ENCODE data around the gene PSMD14. TPM values are rescaled to one million over a fixed set of nuclear protein-coding genes. Genes with fewer than 3 reads are reported as not detected.

The PSMD14 gene
- total RNA-seq, 1 experiment from 2014 or later = 195 TPM

- no peak for DNase-seq (ENCODE audit: low read depth)
- in situ Hi-C loops (cut with HindIII; ENCODE audit: low pct_unique_long_range_greater_than_20kb, low sequenced_read_pairs) = no loop called here
Observed at GRCh38 chr2:161424891-161425727, 116.9 kb downstream of the PSMD14 start.

DNA sequence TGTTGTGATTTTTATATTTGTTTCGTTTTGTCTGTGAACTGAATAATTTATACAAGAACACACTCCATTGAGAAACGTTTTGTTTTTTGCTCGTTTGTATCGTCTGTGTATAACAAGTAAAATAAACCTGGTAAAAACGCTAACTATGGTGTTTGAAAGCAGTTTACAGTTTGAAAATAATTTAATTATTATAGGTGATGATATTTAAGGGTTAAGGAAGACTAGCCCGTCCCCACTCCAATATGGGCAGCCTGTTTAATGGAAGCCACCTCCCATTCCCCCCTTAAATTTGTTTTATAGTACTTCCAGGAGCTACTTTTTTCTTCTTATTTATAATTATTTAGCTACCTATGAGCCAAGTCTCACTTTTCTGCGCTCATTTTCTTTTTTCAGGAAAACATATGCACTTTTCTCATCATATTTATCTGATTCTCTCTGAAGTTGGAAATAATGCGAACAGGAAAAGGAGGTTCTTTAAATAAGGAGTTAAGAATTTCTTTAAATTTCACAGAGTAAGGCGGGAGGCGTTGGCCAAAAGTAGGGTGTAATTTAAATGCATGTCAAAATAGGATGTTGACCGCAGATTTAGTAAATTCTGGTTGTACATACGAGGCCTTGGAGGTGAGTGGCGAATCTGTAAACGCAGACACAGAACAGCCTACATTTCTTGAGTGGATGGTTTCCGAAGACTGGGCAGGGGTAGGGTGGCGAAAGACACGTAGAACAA, 117.7 kb downstream of the PSMD14 start:
- DNase-seq (ENCODE audit: low read depth) = no peak
- in situ Hi-C loops (cut with HindIII; ENCODE audit: low pct_unique_long_range_greater_than_20kb, low sequenced_read_pairs) = no loop called here

DNA sequence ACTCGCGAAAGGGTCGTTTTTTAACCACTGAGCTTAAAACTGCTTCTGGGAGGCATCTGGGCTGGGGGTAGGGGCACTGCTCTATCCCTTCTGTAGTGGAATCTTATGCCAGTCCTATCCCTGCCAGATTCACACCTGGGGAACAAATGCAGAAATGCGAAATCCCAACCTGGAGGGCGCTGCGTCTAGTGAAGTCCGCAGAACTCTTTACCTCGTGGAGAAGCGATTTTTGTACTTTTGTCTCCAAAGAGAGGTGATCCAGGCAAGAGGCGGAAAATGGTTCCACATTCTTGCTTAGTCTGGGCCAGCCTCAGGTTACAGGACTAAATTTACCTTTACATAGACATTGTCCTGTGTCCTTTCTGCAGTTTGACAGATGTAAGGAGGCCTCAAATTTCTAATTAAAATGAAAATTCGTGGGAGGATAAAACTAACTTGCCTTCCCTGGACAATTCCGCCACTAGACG, 118.3 kb downstream of the PSMD14 start:
- no peak for DNase-seq (ENCODE audit: low read depth)
- in situ Hi-C loops (cut with HindIII; ENCODE audit: low pct_unique_long_range_greater_than_20kb, low sequenced_read_pairs) = no loop called here

DNA sequence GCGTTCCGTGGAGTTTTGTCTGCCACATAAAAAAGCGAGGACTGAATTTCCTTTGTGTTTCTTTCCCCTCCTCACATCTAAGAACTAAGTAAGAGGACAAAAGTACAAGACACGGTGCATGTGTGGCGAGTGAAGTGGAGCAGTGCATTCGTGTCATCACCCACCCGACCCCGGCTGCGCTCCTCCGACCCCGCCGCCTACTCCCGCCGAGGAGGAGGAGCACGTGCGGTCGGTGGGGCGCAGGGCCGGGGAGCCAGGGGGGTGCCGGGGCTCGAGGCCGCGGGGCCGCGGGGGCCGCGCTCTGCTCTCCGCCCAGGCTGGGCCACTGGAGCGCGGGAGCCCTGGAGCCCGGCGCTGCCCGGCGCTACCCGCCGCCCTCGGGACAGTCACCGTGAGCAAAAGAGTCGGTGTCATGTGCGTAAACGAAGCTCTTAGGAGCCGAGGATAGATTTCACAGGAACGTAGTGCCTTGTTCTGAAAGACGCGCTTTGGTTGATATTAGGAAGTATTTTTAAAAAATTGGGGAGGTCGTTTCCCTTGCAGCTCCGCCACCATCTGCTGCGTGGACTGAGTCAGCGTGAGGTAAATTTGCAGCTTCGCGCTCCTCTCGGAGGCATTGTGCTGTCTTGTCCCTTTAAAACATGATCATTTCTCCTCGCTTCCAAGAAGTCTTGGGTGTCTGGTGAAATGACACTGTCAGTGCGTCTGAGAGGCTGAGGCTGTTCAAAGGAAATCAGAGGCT, 118.9 kb downstream of the PSMD14 start:
- in situ Hi-C loops (cut with HindIII; ENCODE audit: low pct_unique_long_range_greater_than_20kb, low sequenced_read_pairs) = no loop called here

DNA sequence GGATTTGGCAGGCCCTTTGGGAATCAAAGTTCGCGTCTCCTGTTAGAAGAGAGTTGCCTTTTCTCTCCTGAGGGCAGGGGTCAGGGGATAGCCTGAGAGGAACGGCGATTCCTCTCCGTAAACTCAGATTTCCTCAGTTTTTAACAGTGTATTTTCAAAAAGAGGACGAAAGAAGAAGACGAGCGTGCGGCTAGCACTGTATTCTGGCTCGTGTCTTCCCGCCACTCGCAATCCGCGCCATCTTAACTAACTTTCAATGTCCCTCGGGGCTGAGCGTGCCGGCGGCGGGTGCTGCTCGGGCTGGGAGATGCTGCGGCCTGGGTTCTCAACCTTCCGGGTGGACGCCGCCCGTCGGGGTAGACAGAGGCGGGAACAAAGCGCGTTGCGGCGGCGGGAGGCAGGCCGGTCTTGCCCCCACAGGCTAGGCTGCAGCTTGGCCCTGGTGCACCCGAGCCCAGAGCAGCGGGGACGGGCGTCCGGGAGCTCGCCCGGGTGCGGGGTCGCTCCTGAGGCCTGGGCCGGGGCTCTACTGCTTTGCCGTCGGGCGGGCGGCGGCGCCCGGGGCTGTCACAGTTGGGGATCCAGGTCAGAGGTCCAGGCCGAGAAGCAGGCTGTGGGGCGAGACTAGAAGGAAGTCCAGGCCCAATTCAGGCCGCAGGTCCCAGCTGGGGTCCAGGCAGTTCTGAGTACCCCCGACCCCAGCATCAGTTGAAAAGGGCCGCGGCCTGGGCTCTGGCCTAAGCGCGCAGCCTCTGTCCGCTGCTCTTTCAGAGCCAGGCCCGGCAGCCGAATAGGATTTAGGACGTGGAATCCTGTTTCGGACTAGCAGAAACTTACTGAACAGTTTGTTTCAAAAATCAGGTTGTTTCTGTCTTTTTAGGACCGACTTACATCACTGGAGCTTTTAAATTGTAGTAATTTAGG, 119.7 kb downstream of the PSMD14 start:
- in situ Hi-C loops (cut with HindIII; ENCODE audit: low pct_unique_long_range_greater_than_20kb, low sequenced_read_pairs) = no loop called here
- no peak for DNase-seq (ENCODE audit: low read depth)

More for the DNA sequence above, 118.9 kb downstream of the PSMD14 start:
- DNase-seq (ENCODE audit: low read depth) = no peak

- no peak for DNase-seq (ENCODE audit: low read depth)
- in situ Hi-C loops (cut with HindIII; ENCODE audit: low pct_unique_long_range_greater_than_20kb, low sequenced_read_pairs) = no loop called here
Observed at GRCh38 chr2:161430386-161430785, 122.2 kb downstream of the PSMD14 start.

DNA sequence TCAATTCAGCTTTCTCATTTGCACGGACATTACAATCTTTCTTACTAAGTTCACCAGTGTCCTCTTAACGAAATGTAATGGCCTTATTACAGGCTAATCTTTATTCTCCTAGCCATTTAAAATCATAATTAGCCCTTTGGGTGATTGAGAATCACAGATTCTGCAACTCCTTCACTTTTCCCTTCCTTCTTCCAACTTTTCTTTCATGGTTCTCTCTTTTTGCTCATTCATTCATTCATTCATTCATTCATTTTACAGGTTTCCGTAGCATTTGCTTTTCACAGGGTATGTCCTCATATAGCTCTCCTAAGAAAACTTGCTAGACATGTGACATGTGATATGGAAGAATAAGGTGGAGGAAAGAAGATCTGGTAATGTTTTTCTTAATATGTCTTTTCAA, 123.9 kb downstream of the PSMD14 start:
- in situ Hi-C loops (cut with HindIII; ENCODE audit: low pct_unique_long_range_greater_than_20kb, low sequenced_read_pairs) = no loop called here

DNA sequence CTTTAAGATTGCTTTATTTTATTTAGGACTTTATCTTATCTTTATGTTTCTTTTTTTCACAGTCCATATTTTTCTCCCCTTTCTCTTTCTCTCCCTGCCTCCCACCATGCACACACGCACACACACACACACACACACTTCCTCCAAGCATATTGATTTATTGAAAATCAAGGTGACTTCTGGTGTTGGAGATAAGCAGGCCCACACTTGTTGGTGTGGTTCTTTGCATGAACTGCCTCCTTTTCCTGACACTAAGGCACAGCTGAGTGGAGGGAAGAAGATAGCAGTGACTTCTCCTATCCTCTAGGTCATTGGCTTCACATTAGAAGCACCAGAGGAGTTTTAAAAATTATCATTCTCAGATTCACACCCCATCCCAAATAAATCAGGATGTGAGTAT, 125.9 kb downstream of the PSMD14 start:
- DNase-seq (ENCODE audit: low read depth) = no peak
- in situ Hi-C loops (cut with HindIII; ENCODE audit: low pct_unique_long_range_greater_than_20kb, low sequenced_read_pairs) = no loop called here

More for the DNA sequence above, 123.9 kb downstream of the PSMD14 start:
- no peak for DNase-seq (ENCODE audit: low read depth)

GRCh38 chr2:161436411-161436810, 128.2 kb downstream of the PSMD14 start:
- in situ Hi-C loops (cut with HindIII; ENCODE audit: low pct_unique_long_range_greater_than_20kb, low sequenced_read_pairs) = no loop called here

DNA sequence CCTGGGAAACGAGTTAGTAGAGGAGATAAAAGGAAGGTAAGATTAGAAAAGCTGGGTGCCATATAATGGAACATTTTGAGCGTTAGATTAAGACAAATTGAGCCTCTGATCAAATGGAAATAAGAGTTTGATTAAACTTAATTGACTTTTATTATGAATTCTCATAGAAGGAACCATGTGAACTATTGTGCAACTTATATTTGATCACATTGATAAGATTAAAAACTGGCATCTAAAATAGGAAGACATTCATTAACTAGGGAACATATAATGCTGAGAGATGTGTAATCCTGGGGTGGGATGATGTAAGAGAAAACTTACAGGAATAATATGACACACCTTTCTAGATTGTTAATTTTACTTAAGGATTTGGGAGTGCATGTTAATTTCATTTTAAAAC, 130.4 kb downstream of the PSMD14 start:
- in situ Hi-C loops (cut with HindIII; ENCODE audit: low pct_unique_long_range_greater_than_20kb, low sequenced_read_pairs) = no loop called here
- DNase-seq (ENCODE audit: low read depth) = no peak

More at GRCh38 chr2:161436411-161436810, 128.2 kb downstream of the PSMD14 start:
- DNase-seq (ENCODE audit: low read depth) = no peak

- in situ Hi-C loops (cut with HindIII; ENCODE audit: low pct_unique_long_range_greater_than_20kb, low sequenced_read_pairs) = no loop called here
Observed at GRCh38 chr2:161445097-161445496, 136.9 kb downstream of the PSMD14 start.

GRCh38 chr2:161448431-161448830, 140.2 kb downstream of the PSMD14 start:
- in situ Hi-C loops (cut with HindIII; ENCODE audit: low pct_unique_long_range_greater_than_20kb, low sequenced_read_pairs) = no loop called here
- DNase-seq (ENCODE audit: low read depth) = no peak

More at GRCh38 chr2:161445097-161445496, 136.9 kb downstream of the PSMD14 start:
- no peak for DNase-seq (ENCODE audit: low read depth)

Other genes starting within 250 kb of the PSMD14 start
- gene TANK, start 148.0 kb upstream of the PSMD14 start, total RNA-seq (2014; rRNA removed; shearing (Covaris generic); ENCODE audit: low replicate concordance) = 46.8 and 55.1 TPM in 2 replicates
- not detected in 2 replicates for gene TBR1, start 107.9 kb downstream of the PSMD14 start, total RNA-seq (2014; rRNA removed; shearing (Covaris generic); ENCODE audit: low replicate concordance)

Data from Caki2 (cell line).